BJ (cell line): Measurements from ENCODE around the gene SPATA25. TPM values are rescaled to one million over a fixed set of nuclear protein-coding genes. Genes with fewer than 3 reads are reported as not detected.

ENCODE experiments used
- CTCF ChIA-PET: fragments of 350-600 bp; formaldehyde crosslinking; extraction: SDS; loops from one replicate; lab custom pipeline; 2021; ENCODE audit warnings: antibody characterized with exemption, inconsistent platforms; lab: Yijun Ruan, JAX
- POLR2A ChIA-PET: fragments of 300-600 bp; sonication (Branson Sonifier 250); formaldehyde crosslinking; extraction: SDS; loops from one replicate; lab custom pipeline; 2021; ENCODE audit warnings: antibody characterized with exemption; lab: Charles Lee
- DNase-seq: peaks from one replicate; pipeline ENCODE4 v3.0.0-alpha.2; 2011; ENCODE audit warnings: low read depth
- H3K27me3 ChIP-seq: 2 replicates; pipeline ENCODE4 v1.6.0; 2011; ENCODE audit warnings: low read length; ENCODE audit not compliant: control insufficient read depth, insufficient read depth
- H3K36me3 ChIP-seq: 2 replicates; pipeline ENCODE4 v1.5.1; 2011; ENCODE audit warnings: low read length; ENCODE audit not compliant: control insufficient read depth, insufficient read depth
- H3K4me3 ChIP-seq: 2 replicates; pipeline ENCODE4 v1.5.1; 2011; ENCODE audit warnings: low read depth, mild to moderate bottlenecking, control low read depth, low read length
- CTCF ChIP-seq: IDR thresholded peaks from 2 replicates; pipeline ENCODE4 v1.5.1; 2011; ENCODE audit warnings: low read depth, mild to moderate bottlenecking, control low read depth, inconsistent platforms, low read length, moderate library complexity; ENCODE audit not compliant: insufficient read depth
- polyA plus RNA-seq: library from polyadenylated mRNA; depleted of rRNA; stranded (reverse); fragments of >200 nt; gene quantifications from 2 replicates; pipeline ENCODE4 v1.2.3, GENCODE V29; 2011

The SPATA25 gene
- polyA plus RNA-seq, 1 experiment, result 0.66 TPM

GRCh38 chr20:45918779-45919537 is 31.5 kb upstream of the SPATA25 start:
- Histone ChIP-seq H3K36me3 (no peaks in the 10 kb centered on the region), H3K27me3 (no peaks in the 10 kb centered on the region), H3K4me3 (no peak overlapping the region)
- CTCF ChIA-PET, result interaction anchor here (1.1 to 1.7 kb wide), 3 partner anchors 11 to 29 kb away, joined by 3 to 5 read pairs (median 4); no protein-coding TSS in a partner anchor
- no peak for DNase-seq
- no peak for TF ChIP-seq CTCF
- POLR2A ChIA-PET, result interaction anchor here (0.6 to 1.1 kb wide), 4 partner anchors 14 to 54 kb away, joined by 3 to 9 read pairs (median 5); no protein-coding TSS in a partner anchor

- ChIA-PET POLR2A (interaction anchor here (0.6 kb wide), 1 partner anchor 15 kb away, joined by 6 read pairs; no protein-coding TSS in a partner anchor), CTCF (interaction anchor here (0.7 to 1.1 kb wide), 2 partner anchors 12 to 28 kb away, joined by 3 read pairs; no protein-coding TSS in a partner anchor)
- Histone ChIP-seq H3K36me3 (no peaks in the 10 kb centered on the region), H3K27me3 (no peaks in the 10 kb centered on the region), H3K4me3 (no peak overlapping the region)
- no peak for DNase-seq
- TF ChIP-seq CTCF, result no peak
These were observed 30.8 kb upstream of the SPATA25 start for GRCh38 chr20:45918182-45918737.

GRCh38 chr20:45917790-45918141 is 30.3 kb upstream of the SPATA25 start:
- no peaks in the 10 kb centered on the region for H3K36me3 ChIP-seq
- H3K4me3 ChIP-seq, result no peak overlapping the region
- no peak for DNase-seq
- POLR2A ChIA-PET, result no interaction called here
- CTCF ChIA-PET, result interaction anchor here (0.7 to 1.1 kb wide), 2 partner anchors 12 to 27 kb away, joined by 3 read pairs; no protein-coding TSS in a partner anchor
- no peaks in the 10 kb centered on the region for H3K27me3 ChIP-seq
- no peak for TF ChIP-seq CTCF

GRCh38 chr20:45913116-45913515 is 25.7 kb upstream of the SPATA25 start:
- CTCF ChIA-PET, result no interaction called here

More at GRCh38 chr20:45913116-45913515, 25.7 kb upstream of the SPATA25 start:
- TF ChIP-seq CTCF, result no peak
- Histone ChIP-seq H3K27me3 (no peaks in the 10 kb centered on the region), H3K4me3 (no peak overlapping the region), H3K36me3 (no peaks in the 10 kb centered on the region)
- POLR2A ChIA-PET, result no interaction called here
- no peak for DNase-seq
